Ammon's horn (tissue), 1 donor: ENCODE measurements around the gene CUEDC1.
"Not testable (repeated sequence)": the region's sequence is repeated elsewhere in the genome, so short reads cannot be mapped to it uniquely, and the experiment has no call there.

Source experiments
- DNase-seq: peaks from one replicate; pipeline ENCODE4 v3.0.0-alpha.2; 2016; ENCODE audit warnings: low spot score

The CUEDC1 gene

DNA sequence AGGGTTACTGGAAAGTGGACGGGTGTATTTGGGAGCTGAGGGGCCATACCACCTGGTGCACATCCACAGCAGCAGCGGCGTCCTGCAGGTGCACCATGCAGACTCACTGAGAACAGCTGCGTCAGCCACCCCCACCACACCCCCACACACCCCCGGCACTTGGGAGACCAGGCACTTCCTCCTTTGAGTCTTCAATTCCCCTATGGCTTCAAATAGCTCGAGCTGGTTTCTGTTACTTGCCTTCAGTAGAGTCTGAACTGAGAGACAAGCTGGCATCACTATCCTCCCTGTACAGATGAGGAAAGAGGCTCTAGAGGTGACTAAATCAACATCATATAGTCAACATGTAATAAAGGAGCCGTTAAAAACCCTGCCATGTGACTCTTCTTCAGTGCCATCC is 15.4 kb downstream of the CUEDC1 start:
- DNase-seq: no peak

DNA sequence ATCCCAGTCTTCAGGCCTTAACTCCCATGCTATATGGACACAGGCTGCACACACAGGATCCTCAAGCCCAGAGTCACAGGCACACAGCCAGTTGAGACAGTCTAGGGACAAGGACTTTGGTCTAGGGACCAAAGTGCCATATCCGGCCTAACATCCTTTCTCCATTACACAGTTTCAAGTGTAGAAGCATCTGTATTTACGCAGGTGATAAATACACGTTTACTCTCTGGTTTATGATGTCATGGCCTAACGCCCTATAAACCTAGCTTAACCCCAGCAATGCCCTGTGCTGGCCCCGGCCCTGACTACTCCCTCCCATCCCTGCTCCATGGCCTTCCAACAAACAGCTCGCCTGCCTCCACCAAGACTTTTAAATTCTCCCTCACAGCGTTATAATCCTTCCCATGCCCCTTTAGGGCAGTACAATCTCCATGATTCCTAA is 17.1 kb downstream of the CUEDC1 start:
- no peak for DNase-seq

DNA sequence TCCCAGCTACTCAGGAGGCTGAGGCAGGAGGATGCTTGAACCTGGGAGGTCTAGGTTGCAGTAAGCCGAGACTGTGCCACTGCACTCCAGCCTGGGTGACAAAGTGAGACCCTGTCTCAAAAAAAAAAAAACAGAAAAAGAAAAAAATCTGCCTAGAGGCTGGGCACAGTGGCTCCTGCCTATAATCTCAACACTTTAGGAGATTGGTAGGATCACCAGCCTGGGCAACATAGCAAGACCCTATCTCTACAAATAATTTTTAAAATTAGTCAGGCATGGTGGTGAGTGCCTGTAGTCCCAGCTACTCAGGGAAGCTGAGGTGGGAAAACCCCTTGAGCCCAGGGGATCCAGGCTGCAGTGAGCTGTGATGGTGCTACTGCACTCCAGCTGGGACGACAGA is 17.7 kb downstream of the CUEDC1 start:
- DNase-seq: no peak

DNA sequence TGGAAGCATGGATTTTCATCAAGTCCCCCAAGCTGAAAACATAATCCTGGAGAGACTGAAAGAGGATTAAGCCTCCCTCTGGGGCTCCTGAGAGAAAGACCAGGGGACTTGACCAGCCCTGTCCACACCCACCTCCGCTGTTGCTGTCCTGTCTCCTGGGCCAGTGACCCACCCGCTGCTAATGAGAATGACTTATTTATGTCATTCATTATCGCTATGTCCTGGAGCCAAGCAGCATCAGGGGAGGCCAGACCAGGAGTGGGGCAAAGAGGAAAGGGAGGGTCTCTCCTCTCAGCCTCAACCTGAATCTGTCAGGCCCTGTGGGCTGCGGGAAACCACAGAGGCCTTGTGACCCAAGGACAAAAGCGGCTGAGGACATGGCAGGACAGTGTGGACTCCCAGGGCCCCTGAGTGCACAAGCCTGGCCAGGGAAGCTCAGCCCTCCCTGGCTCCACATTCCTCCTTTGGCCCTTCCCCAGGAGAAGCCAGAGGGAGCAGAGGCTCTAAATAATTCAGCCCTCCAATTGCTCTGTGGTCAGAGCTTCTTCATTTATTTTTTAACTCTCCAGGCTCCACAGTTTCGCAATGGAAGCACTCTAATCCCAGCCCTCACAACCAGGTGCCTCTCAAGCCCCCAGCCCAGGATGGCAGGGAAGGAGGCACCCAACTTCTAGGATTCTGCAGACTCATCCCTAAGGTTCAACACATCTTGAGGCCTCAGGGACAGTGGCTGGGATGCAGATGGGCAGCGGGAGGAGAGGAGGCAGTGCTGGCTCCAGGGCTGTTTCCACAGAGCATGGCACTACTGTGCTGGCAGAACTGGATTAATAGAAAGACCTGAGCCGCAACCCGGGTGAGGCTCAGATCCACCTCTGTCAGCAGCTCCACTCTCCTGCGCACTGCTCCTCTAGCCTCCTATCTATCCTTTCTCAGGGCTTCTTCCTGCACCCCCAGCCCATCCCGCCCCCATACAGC is 19.1 kb downstream of the CUEDC1 start:
- DNase-seq: peak; percentile 78

DNA sequence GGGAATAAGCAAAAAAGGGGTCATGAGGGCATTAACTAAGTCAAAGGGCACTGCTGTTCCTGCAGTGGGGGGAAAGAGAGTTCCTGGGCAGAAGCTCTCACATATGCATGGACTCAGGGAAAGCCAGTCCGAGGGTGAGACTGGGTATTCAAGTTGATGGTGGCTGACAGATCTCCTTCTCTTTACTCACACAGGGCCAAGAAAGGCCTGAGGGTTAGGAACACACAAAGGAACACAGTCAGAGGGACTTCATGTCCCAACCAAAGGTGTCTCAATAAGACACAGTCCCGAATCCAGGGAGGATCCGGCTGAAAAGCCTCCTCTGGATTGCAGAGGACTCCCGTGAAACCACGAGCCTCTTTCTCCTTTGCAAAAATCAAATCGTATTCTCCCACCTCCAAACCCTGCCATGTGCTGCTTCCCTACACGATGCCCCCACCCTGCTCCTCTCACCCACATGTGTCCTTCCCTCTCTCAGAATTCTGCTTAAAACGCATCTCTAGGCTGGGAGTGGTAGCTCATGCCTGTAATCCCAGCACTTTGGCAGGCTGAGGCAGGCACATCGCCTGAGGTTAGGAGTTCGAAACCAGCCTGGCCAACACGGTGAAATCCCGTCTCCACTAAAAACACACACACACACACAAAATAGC is 23.6 kb downstream of the CUEDC1 start:
- no peak for DNase-seq

DNA sequence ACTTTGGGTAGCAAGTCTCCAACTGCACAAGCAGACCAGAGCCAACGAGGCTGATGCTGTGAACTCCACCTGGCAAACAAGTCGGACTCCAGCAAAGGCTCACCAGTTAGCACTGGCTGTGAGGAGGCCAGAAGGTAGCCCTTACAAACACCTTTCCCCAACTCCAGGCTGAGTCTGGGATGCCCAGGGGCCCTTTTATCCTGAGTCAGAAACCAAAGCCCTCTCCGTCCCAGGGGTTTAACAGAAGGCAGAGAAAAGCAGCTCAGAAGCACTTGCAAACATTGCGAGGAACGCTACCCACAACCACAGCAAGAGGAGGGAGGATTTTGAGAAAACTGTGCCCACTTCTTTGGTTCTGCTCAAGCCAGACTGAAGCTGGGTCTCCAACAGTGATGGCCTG is 25.0 kb downstream of the CUEDC1 start:
- no peak for DNase-seq

DNA sequence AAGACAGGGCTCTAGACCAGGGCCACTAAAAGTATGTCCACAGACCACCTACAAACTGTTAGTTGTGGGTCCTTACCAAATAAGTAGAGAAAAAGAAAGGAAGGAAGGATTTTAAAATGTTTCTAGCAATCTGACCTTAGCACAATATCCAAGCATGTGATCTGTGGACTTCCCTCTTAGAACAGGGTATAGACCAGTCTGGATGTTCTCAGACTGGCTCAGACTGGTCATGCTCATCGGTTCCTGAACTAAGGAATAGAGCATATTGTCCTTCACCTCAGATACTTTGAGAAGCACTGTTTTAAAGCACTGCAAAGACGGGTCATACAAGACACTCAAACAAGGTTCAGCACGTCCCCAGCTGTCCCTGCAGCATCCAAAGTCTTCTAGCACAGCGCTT is 25.8 kb downstream of the CUEDC1 start:
- no peak for DNase-seq

DNA sequence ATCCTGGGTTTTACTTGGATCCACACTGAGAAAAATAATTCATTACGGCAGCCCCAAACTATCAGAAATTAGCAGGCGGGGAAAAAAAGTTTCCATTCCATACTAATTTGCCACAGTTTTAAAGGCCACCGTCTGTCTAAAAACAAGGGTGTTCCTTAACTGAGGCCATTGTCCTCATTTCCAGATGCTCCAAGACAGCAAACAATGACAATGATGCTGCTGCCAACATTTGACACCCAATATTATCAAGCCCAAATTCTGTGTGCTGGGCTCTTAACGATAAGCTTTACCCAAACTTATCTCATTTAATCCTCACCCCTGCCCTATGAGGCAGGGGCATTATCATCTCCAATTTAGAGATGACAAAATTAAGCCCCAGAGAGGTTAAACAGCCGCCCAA is 26.3 kb downstream of the CUEDC1 start:
- DNase-seq: no peak

DNA sequence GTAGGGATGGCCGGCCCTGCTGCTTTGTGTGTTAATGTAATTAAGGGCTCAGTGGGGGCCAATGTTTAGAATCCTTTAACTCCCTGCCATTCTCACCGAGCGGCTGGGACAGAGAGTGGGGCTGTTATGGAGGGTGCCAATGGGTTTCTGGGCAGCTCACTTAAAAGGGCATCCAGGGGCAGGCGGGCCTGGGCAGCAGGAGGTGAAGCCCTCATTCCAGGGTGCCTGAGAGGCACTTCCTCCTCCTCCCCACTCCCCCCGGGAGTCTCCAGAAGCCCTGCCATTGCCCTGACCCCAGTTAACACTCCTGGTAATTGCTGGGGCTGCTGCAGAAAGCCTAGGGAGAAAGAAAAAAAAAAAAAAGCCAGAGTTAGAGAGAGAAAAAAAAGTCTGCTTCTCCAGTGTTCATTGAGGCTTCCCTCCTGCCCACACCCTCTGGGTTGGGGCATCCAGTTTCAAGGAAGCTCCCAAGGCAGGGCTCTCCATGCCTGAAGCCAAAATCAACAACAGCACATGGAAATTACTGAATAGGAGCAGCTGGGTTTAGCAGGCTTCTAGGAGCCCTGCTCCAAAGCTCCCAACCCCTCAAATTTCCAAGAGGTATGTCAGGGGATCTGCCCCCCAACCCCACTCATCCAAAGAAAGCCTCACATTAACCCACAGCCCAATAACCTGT is 28.0 kb downstream of the CUEDC1 start:
- peak; percentile 82 for DNase-seq

DNA sequence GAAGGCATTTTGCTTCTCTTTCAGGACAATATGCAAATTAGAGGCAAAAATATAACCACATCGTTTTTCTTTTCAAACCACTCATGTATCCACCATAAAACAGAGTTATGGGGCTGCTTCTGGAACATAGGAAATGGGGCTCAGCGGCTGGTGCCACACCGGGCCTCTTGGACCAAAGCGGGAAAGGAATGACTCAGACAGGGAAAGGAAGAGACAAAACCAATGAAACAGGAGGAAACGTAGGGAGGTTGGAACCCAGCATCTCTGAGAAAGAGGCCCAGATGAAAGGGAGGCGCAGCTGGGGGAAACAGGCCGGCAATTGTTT is 28.5 kb downstream of the CUEDC1 start:
- DNase-seq: no peak

DNA sequence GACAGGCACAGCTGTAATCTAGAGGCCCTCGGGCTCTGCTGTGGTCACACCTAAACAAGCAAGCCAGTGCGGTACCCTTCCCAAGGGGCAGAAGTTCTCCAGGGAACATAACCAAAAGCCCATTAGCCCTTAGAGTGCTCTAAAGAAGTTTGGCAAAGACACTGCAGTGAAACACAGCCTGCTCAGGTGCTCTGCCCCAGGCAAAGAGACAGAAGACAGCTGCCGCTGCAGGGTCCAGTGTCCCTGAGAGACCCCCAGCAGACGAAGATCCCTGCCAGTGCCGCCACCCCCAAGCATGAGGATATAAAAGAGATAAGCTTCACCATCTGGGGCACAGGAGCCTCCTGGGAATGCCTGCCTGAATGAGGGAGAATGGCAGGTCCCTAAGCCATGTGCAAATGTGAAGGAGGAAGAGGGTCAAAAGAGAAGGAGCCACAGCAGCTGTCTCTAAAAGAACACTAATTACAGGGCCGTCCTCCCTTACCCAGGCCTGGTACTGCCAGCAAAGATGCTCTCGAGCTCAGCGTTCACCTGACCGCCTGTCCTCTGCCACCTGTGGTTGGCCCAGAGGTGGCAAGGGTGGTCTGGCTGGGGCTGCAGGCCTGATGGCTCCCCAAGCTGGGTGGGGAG is 29.7 kb downstream of the CUEDC1 start:
- no peak for DNase-seq

DNA sequence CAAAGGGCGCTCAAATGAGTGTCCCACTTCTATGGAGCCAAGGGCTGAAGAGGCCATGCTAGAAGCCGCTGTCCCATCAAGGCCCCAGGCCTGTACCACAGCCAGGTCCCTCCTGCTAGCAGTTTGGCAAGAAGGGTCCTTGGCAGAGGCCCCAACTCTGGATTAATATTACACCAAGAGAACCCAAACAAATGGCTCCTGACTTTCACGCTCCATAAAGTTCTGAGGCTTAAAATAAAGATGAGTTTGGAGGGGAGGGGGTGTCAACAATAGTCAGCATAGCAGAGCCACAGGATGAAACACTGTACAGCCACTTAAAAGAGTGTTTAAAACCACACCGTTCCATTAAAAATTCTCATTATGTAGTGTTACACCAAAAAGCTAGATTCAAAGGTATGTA is 30.5 kb downstream of the CUEDC1 start:
- no peak for DNase-seq

DNA sequence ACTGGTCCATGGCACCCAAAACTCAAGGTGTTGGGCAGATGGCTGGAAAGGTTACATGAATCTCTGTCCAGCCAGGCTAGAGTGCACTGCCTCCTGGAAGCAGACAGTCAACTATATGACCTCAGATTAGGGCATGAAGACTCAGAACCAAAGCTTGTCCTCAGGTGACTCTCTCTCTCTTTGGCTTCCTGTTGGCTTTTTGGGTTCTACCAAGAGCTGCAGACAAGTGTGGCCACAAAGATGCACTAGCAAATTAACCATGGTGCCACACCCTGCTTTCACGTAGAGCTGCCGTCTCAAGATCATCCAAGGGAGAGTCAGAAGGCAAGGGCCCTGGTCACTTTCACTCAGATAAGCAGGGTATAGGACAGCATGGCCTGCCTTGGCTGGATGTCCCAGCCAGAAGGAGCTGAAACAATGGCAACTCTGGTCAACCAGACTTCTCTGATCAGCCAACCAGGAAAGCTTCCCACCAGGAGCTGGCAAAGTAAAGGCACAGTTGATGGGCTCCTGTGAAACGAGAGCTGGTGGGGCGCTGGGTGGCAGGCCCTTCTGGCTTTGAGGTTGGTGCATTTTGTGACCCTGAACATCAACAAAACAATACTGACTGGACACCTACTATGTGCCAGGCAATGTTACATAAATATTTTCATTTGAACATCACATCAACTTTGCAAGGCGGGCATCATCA is 31.9 kb downstream of the CUEDC1 start:
- no peak for DNase-seq

DNA sequence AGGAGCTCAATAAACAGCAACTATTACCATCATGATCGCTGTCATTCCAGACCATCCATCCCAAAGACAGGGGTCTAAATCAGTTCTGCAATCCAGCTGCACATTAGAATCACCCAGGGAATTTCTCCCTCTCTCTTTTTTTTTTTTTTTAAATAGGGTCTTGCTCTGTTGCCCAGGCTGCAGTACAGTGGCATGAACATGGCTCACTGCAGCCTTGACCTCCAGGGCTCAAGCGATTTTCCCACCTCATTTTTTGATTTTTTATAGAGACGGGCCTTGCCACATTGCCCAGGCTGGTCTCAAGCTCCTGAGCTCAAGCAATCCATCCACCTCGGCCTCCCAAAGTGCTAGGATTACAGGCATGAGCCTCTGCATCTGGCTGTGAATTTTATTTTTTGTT is 32.5 kb downstream of the CUEDC1 start:
- DNase-seq: not testable (repeated sequence)

DNA sequence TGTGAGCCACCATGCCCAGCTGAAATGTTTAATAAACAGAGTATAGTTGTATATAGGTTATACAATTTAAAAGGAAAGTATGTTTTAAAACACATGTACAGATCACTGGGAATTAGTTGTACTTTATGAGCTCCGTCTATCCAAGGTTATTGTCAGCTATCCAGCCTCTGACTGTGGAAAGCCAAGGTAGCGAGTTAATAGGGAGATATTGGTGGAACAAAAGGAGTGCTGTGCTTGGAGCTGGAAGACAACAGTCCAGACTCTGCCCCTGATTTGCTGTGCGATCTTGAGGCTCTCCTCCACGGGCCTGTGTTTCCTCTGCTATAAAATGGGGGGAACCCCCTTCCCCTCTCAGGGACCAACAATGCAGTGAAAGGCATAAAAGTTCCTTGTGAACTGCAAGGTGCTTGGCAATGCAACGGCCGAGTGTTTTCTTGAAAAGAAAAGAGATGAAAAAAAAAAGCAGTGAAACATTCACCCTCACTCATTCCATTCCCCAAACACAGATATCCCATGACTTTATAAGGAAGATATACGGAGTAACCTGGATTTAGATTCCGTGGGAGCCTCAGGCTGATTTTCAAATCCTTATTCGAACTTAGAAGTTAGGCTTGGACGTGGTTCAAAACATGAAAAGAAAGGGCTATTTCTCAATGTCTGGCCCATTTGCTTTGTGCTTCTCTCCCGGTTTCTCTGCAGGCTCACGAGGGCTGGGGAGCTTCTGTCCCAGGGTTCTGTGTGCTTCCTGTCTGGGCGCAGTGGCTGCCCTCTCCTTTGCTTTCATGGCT is 34.1 kb downstream of the CUEDC1 start:
- DNase-seq: peak; percentile 72

DNA sequence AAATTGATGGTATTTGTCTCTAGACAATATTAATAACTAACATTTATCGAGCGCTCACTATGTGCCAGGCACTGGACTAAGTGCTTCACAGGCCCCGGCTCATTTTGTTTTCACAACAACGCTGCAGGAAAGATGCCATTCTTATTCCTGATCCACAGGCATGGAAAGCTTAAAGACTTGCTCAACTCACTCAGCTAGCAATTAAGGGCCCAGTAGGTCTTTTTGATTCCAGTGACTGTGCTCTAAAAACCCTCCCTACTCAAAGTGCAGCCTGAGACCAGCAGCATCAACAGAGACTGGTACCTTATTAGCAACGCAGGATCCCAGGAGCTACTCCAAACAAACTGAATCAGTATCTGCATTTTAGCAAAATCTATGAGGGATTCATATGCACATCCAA is 35.3 kb downstream of the CUEDC1 start:
- no peak for DNase-seq

DNA sequence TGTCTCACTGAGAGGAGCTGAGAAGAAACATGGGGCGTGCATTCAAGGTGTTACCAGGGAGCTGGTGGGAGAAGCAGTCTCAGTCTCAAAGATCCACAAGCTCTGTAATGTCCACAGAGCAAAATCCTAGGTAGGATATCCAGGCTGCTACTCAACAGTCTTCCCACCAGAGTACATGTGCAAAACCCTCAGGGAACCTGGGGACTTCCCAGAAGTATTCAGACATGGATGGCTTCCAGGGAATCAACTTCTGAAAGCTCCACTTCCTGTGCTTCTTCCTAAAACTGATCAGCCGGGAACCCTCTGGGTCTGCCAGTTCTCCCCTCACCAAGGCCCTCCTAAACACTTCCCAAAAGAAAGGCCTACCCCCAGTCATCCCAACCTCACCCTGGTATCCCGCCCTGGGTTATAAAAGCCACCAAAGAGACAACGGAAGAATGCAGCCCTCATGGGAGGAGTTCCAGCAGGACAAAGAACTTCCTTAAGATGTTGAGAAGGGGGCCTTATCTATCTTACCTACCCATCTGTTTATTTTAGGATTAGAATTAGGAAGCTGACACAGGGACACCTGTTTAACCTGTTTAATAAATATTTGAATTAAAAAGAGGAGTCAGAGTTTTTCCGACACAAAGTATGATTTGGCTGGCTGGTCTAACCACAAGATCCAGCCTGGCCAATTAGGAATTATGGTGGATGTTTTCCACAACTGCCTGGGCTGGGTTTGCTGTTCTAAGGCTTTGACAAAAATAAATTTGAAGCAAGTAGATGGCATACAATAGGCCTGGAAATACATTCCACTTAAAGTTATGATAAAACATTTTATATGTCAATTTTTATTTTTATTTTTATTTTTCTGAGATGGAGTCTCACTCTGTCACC is 37.0 kb downstream of the CUEDC1 start:
- no peak for DNase-seq

DNA sequence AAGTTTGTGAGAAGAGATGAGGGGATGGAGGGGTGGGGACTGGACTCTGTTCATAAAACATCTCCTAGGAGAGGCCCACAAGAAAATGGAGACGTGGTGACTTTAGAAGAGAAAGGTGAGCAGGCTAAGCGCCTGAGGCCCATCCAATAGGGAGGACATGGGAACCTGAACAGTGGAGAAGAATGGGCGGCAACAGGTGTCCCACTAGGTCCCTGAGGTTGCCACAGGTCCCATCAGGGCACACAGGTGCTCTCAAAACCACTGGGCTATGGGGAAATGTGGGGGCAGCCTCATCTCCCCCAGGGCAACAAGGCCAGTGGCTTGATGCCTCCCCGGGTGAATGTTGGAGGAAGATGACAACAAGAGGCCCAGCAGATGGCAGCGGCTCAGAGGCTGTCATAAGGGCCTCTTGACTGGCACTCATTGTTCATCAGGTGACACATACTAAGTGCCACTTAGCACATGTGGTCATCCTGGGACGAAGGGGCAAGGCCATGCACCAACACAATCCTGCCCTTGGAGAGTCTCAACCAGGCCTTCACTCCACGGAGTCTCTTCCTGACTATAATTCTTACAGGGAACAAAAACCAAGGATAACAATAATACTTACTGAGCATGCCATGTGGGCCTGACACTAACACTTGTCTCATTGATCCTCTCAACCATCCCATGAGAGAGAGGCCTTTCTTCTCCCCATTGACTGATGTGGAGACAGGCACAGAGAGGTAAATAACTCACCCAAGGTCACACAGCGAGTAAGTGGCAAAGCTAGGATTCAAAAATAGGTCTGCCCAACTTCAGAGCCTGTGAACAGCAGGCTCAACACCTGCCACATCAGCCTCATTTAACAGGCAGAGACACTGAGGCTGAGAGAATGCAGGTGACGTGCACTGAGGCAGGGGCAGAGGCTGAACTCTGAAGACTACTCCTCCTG is 38.0 kb downstream of the CUEDC1 start:
- DNase-seq: peak; percentile 79
